NCI-H2227 treated with DMSO at 0.1 percent for 48 hours (cell line): ENCODE data around the gene FAM124A.

Experiments
- DNase-seq: peaks from one replicate; lab custom pipeline; 2025; lab: John Stamatoyannopoulos, UW

Gene FAM124A

DNA sequence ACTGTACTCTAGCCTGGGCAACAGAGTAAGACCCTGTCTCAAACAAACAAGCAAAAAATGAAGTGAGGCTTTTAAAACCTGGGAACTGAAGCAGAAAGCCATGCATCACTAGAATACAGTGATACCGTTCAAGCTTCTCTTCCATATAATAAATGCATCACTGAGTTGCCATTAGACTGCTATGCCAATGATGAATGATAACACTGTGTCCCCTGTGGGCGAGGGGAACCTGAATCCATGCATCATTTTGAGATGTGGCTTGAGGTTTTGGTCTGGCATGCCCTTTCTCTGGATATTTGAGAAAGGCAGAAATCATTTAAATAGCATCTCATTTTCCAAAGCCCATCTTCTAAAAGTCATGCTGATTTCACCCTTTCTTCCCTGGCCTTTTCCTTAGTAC, 1.5 kb upstream of the FAM124A start:
- no peak for DNase-seq

DNA sequence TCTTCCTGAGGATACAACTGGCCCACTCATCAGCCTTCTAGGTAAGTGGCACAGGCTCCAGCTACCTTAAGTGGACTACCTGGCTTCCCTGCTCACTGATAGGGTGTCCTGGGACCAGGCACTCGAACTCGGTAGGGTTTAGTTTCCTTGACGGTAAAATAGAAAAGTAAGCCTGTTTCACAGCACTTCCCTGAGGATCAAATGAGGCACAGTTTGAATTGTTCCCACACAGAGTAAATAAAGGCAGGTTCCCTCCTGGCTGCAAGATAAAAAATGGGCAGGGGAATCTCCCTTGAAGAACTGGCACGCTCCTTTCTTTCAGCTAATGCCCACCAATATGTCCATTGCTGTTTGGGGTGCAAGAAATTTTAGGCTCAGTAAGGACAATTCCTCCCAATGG, 1.1 kb upstream of the FAM124A start:
- DNase-seq: no peak

DNA sequence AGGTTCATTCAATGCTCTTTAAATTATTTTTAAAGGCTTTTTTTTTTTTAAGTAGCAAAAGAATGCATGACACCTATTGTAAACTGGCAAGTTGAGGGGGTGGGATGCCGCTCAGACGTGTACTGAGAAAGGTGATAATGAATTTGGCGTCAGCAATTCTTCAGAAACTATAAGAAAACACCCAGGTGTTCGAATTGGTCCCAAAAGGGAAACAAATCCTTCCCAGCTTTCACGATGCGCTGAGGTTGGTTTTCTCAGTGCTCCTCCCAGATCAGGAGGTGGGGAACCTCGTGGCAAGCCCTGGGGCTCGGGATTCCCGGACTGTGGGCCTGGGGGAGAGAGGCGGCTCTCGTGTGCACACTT, 543 bp upstream of the FAM124A start:
- DNase-seq: no peak

DNA sequence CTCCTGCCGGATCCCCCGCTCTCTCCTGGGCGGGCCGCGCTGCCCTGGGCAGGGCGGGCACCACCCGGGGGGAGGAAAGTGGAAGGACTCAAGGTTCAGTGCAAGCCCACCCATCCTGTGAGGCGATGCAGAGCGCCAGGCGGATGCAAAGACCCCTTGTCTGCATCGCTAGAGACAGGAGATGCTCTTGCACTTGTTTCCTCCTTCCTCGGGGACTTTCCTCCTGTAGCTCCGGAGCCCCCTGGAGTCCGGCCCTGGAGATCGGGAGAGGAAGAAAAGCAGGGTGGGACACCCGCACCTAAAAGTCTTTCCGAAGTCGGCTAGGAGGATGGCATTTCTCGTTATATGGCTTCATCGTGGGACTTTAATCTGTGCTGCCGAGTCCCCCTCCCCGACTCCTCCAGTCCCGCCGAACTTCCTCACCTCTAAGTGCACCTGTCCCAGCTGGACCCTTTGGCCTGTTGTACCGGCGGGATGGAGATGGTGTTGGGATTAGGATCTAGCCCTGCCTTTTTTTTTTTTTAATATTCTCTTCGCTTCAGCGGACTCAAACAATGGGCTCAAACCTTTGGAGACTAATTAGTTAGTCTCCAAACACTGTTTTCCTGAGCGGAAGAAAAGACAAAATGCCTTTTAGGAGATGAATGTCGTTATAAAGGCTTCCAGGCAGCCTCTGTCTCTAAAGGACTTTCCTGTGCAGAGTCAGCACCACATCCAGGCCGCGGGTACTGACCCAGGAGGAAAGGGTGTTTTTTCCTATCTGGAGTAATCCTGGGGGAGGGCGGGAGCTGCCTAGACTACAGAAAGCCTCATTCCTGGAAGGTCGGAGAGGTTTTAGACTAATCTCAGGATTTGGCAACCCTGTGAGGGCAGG, 725 bp downstream of the FAM124A start:
- DNase-seq: peak; percentile 13

DNA sequence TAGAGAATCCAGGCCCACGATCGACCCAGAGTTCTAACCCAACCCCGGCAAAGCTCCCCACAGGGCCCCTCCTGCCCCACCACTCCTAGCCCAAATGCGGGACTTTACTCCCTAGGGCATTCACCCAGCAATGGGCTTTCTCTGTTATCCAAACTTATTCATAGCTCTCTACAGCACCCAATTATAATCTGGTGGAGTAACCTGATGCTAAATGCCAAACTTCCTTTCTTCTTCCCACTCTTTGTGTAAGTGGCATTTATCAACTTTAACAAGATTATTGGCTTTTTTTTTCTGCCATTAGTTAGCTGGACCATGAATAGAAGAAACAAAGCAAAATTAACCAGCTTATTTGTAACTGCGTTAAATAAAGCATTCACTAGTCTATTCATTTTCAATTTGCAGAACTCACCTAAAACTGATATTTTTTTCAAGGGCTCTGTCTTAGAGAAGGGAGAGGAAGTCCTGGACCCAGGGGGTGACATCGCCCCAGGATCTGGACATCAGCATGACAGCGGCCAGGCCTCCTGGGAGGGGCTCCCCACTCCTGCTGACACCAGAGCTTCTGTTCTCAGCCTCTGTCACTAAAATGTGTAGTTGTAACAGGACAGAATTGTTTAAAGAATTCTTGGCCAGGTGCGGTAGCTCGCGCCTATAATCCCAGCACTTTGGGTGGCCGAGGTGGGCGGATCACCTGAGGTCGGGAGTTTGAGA, 1.5 kb downstream of the FAM124A start:
- no peak for DNase-seq

DNA sequence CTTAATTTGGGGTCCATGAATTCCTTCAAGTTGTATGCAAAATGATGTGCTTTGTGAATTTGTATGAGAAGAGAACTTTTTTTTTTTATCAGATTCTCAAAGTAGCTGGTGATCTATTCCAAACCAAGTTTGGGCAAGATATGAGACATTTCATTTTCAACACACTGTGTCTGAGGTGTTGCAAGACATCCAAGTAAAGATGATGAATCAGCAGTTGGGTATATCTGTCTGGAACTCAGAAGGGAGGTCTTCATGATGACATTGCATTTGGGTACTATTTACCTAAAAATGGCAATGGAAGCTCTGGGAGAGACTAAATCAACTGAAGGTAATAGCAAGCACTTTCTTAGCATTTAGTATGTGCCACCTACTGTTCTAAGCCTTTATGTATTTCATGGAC, 2.8 kb downstream of the FAM124A start:
- no peak for DNase-seq

DNA sequence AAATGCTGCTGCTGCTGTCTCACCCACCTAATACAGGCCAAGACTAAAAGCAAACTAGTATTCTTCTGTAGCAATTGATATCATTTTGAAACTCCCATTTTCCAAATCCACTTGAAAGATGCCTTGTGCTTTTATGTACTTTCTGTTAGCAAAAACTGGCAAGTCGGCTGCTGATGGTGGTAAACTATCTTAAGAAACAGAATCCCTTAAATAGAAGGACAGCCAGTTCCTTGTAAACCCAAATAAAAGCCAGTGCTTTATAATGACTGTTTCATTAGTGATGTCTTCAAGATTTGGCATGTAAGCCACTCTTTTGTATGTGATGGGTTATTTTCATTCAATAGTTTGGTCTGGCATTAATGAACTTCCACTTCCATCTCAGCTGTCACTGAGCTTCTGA, 5.2 kb downstream of the FAM124A start:
- DNase-seq: no peak

DNA sequence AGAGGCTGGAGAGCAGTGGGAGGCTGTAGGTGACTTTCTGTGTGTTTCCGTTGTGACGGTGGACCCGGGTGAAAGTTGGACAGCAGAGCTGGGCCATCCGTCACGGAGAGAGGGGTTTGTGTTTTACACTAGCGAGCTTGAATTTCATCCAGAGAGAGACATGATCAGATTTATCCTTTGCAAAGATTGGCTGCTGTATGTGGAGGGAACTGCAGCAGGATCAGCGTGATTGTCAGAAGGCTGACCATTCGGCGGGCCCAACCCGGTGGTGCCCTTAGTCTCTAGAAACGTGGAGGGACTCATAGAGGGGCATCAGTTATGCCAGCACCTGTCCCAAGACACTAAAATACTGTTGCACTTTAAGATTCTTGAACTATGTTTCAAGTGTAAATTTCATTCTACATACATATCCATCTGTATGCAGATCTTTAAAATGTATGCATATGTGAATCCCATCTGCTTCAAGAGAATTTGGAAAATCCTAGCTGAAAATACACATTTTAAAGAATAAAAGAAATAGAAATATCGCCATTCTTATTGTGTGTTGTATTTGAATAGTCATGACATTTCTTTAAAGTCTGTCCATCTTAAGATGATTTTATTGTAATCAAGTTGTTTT, 7.0 kb downstream of the FAM124A start:
- DNase-seq: no peak

DNA sequence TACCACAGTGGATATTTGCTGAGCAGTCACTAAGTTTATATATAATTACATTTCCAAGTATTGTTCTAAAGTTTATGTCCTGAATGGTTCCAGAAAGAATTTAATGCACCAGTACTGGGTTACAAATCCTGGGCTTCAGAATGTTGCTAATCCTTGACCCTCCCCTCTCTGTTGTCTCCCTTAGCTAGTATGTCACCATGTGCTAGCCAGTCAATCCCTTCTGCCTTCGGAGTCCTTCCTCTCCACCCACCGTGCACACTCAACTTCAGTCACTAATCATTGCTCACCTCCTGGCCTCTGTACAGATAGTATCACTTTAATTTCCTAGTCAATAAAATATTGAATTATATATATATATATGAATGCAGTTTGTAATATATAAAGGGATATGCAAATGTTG, 7.5 kb downstream of the FAM124A start:
- no peak for DNase-seq

DNA sequence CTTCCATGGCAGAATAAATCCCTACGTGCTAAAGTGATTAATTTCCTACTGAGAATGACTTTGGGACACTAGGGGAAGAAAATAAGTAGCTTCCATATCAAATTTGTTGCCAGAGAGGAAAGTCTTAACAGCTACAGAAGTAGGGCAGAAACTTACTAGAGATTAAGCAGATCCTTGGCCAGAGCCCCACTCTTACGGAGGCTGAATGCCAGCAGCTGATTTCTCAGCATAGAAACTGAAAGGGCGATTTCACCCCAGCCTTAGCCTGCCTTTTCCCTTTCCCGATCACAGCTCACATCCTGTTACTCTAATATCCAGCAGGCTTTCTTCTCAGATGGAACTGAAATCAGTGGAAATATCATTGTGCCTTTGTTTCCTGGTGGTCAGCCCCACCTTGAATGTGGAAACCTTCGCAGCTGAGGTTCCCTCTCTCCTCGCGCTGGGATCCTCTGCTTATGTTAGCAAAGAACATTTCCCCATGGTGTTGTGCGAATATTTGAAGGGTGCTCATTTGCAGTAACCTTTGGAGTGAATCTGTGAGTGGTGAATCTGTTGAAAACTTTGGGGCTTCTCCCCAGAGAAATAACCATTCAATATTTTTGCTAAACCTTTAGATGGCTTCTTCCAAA, 8.4 kb downstream of the FAM124A start:
- DNase-seq: no peak

DNA sequence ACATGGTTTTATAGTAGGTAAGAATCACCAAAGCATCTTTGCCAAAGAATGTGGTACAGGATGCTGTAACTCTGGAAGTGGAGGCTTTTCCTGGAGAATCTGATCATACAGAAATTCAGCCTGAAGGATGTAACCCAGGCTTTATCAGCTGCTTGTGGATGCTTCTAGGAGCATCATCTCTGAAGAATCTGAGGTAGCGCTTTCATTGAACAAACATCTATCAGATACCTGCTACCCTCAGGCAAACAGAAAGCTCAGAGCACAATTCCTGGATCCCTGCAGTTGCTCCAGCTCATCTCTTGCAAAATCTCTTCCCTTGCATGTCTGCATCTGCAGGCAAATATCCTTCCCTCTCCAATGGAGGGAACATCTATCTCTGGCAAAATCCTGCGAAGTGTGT, 9.3 kb downstream of the FAM124A start:
- no peak for DNase-seq

DNA sequence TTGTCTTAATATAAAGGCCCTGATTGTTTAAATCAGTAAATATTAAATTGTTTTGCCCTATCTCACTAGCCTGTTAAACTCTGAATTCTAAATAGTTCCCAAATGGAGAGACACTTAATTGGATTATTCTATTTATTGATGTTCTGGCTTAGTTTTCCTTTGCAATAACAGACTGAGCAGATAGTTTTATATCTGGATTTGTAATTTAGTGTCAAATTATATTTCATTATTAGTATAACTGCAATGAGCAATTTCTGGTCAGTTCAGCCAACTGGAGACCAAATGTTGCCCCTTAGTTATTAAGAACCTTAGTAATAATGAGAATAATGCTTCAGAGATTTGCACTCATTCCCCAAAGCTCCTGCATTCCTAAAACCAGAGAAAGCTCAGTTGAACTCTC, 10.1 kb downstream of the FAM124A start:
- no peak for DNase-seq

DNA sequence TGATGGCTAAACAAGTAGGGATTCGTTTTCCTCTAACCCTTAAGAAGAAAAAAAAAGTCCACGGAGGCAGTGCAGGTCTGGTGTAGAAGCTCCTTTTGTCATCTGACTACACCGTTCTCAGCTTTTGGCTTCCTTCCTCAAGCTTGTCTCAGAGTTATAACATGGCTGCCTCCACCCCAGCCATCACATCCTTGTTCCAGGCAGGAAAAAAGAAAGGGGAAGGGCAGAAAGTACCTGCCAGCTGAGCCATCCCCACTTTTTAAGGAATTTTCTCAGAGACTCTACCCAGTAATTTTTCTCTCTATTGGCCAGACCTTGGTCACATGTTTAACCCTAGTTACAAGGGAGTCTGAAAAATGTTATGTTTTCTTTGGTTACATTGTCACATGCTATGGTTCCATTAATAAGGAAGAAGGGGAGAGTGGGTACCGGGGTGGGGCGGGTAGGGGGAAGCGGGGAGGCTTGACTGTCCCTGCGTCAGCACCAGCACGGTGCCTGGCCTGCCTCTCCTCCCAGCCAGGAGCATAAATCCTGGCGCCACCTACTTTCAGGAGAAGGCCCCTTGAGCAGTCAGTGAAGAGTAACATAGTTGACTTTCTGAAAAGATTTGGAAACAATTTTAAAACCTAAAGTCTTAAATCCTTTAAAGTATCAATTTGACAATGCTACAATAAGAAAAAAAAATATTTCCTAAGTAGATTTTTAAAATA, 11.1 kb downstream of the FAM124A start:
- no peak for DNase-seq

DNA sequence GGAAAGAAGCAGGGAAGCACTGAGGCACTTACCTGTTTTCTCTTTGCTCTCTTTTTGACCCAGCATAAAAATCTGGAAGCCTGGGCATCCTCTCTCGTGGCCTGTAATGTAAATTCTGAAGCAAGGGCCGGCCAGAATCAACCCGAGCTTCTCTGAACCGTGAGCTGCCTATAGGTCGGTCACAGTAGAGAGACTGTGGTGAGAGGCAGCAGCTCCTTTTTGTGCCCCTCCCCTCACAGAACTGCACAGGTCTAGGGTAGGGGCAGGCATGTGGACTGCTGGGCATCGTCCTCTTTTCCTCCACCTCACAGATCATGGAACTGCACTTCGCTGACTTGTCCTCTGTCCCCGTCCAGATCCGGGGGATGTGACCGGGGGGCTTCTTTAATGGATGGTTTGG, 12.5 kb downstream of the FAM124A start:
- DNase-seq: no peak

DNA sequence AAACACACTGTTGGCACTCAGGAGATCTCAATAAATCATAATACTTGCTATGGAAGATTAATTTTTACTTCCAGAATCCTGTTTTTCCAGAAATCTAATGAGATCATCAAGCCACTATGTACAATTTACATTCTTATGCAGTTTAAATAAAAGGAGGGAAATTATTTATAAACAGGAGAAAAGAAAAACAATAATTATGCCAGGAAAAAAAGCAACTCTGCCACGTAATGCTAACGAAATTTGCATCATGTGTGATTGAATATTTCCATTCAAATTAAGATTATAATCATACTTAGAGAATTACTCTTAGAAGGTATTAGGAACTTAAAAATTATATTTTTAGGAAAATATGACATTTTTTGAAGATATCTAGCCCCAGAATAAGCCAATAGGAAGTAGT, 13.0 kb downstream of the FAM124A start:
- no peak for DNase-seq

DNA sequence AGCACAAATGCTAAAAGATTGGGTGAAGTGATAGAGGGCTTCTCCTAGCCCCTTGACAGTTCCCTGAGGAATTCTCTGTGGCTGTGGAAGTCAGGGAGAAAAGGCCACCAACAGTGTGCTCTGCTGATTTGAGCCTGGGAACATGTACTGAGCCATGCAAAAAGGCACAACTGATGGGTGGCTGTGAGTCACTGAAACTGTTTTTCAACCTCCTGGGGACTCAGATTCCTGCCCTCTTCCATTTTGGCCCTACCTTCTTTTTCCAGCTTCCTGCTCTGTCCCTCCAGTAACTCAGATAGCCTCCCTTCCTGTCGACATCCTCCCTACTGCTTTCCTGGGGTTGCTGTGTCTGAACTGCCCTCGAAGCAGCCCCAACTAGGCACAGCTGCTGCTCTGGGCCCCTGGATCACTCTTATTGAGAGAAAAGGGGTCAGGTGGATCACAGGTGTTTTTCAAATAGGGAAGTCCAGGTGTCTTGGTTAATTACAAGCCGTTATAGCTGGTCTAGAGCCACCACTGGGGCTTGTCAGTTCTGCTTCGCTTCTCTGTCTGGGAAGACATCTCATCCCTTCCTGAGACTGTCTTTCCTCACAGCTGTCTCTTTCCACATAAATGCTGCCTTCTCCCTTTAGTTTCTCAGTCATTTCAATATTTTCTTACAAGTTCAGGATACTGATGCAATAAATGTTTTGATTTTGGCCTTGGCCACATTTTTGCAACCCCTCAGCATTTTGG, 13.7 kb downstream of the FAM124A start:
- no peak for DNase-seq

DNA sequence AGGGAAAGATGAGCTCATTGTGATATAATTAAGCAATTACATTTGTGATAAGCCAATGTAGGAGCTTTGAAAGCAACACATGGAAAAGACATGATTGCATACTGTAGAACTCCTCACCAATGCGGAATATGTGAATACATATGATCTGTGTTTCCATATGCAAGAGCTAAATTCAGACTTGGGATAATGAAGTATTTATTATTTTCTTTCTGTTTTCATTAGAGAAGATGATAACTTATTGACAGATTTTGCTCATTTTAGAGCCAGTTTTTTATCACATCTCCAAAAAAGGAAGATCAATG, 14.2 kb downstream of the FAM124A start:
- no peak for DNase-seq

DNA sequence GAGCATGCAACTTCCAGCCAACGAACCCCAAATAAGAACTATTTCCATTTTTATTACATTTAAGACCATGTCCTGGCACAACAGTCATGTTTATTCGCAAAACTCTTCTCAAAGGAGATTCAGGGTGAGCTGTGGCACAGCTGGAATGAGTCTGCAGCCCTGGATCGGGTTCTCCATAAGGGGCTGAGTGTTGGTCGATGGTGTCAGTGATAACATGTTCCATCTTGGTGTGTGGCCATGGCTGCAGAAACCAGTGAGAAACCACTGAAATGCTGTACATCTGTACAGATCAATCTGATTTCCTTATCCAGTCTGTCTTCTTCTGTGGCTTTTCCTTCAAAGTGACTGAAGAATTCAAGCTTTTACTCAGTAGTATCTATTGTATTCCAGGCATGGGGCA, 15.2 kb downstream of the FAM124A start:
- DNase-seq: no peak

DNA sequence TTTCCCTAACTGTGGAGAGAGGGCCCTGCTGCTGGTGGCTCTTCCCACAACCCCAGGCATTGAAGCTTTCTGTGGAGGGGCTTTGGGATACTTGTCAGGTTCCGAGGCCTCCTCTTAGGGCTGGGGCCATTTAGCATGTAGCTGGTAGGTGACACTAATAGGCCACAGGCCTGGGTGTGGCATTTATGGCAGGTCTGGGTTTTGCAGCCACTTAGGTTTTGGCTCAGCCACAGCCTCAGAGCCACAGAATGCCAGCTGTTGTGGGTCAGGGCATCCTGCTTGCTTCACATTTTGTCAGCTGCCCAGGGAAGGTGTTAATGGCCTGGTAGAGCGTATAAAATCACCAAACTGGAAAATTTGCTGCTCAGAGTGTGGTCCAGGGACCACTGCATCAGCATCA, 15.7 kb downstream of the FAM124A start:
- DNase-seq: no peak

DNA sequence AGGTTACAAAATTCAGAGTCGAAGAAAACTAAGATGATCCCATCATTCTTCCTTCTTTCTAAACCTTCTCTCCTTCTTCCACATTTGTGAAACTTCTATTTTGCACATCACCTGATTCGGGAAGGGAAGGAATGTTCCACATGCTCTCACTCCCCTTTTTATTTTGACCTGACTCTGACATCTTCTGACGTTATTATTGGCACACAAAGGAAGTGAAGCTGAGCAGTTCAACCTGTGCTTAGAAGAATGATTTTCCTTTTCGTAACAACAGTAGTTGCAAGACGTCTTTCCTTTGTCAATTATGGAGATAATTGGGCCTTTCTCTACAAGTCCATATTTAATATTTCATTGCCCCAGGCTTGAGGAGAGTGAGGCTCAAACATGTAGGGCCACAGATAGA, 18.0 kb downstream of the FAM124A start:
- DNase-seq: no peak

DNA sequence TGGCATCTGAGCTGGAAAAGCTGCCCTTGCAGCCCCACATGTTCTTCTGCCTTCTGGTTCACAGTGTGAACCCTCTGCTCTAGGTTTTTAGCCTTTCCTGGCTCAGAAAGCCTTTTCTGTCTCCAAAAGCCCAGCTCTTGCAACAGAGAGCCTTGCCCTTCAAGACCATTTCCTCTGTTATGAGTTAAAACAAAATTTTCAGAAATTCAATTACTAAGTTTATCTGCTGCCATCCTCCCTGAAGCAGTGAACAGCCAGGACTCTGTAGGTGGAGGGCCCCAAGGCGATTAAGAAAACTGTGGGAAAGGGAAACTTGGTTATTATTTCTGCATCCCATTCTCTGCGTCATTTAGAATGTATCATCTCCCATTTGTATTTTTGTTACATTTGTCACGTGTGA, 18.8 kb downstream of the FAM124A start:
- DNase-seq: no peak

DNA sequence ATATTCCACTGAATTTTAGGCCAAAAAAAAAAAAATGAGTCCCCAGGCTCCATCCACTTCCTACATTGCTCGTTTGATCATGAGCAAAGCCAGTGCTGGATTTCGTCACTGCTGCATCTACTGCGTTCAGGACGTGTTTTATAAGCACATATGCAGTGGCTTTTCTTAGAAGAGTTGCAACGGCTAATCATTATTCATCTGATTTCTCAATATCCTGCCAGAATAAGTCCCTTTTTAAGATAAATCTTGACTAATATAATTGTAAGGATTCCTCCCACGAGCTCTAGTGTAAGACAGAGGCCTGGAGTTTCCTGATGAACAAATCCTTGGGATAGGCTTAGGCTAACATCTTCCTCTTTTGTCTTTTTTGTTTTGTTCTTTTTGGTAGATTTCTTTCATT, 19.5 kb downstream of the FAM124A start:
- DNase-seq: no peak
